OCI-LY1 (cell line): ENCODE measurements around the gene TCF25.

ENCODE experiments used
- H2AFZ ChIP-seq: fragments of 200-600 bp; sonication (generic), shearing (Covaris generic); 2 replicates; pipeline ENCODE4 v1.6.0; 2014; ENCODE audit warnings: antibody characterized with exemption, mild to moderate bottlenecking, low read length
- H3F3A ChIP-seq: fragments of 200-600 bp; sonication (generic), shearing (Covaris generic); 2 replicates; pipeline ENCODE4 v1.6.0; 2014; ENCODE audit warnings: mild to moderate bottlenecking, antibody characterized with exemption, low read length, moderate library complexity; ENCODE audit not compliant: insufficient read depth
- H3K27ac ChIP-seq: fragments of 200-600 bp; sonication (generic); 2 replicates; pipeline ENCODE4 v1.5.1; 2014; ENCODE audit warnings: low read length, mixed run types, mild to moderate bottlenecking, low read depth; ENCODE audit not compliant: poor library complexity, severe bottlenecking
- H3K27me3 ChIP-seq: fragments of 200-600 bp; sonication (generic); 2 replicates; pipeline ENCODE4 v1.6.0; 2014; ENCODE audit warnings: antibody characterized with exemption, mild to moderate bottlenecking, low read length, moderate library complexity; ENCODE audit not compliant: insufficient read depth
- H3K36me3 ChIP-seq: fragments of 200-600 bp; sonication (generic); 2 replicates; pipeline ENCODE4 v1.6.1; 2014; ENCODE audit warnings: mild to moderate bottlenecking, antibody characterized with exemption, low read length, moderate library complexity, mixed read lengths; ENCODE audit not compliant: insufficient read depth
- H3K4me1 ChIP-seq: fragments of 200-600 bp; sonication (generic); 2 replicates; pipeline ENCODE4 v1.5.1; 2014; ENCODE audit warnings: mild to moderate bottlenecking, low read length, moderate library complexity; ENCODE audit not compliant: insufficient read depth, severe bottlenecking
- H3K4me2 ChIP-seq: fragments of 200-600 bp; sonication (generic), shearing (Covaris generic); 2 replicates; pipeline ENCODE4 v1.6.1; 2014; ENCODE audit warnings: low read length
- H3K4me3 ChIP-seq: fragments of 200-600 bp; sonication (generic); 2 replicates; pipeline ENCODE4 v1.5.1; 2014; ENCODE audit warnings: low read length, low read depth, mild to moderate bottlenecking, mixed read lengths; ENCODE audit not compliant: poor library complexity, severe bottlenecking
- H3K79me2 ChIP-seq: fragments of 200-600 bp; shearing (Covaris generic); 2 replicates; pipeline ENCODE4 v1.6.1; 2016; ENCODE audit warnings: mixed run types, low read length, mixed read lengths; ENCODE audit not compliant: insufficient read depth
- H3K9ac ChIP-seq: fragments of 200-600 bp; sonication (generic), shearing (Covaris generic); 2 replicates; pipeline ENCODE4 v1.6.1; 2014; ENCODE audit warnings: mild to moderate bottlenecking, low read length, mixed read lengths
- H3K9me2 ChIP-seq: fragments of 200-600 bp; sonication (generic), shearing (Covaris generic); 2 replicates; pipeline ENCODE4 v1.6.1; 2014; ENCODE audit warnings: low read depth, mild to moderate bottlenecking, low read length, mixed read lengths
- H3K9me3 ChIP-seq: fragments of 200-600 bp; shearing (Covaris generic); 2 replicates; pipeline ENCODE4 v1.6.1; 2014; ENCODE audit warnings: low read length, mixed read lengths
- H4K20me1 ChIP-seq: fragments of 200-600 bp; sonication (generic), shearing (Covaris generic); 2 replicates; pipeline ENCODE4 v1.6.0; 2016; ENCODE audit warnings: mild to moderate bottlenecking, low read length; ENCODE audit not compliant: insufficient read depth
- EZH2 ChIP-seq: fragments of 200-600 bp; sonication (generic), shearing (Covaris generic); IDR thresholded peaks from 2 replicates; pipeline ENCODE4 v1.8.0; 2017; ENCODE audit warnings: borderline replicate concordance, mixed run types, mild to moderate bottlenecking, antibody characterized with exemption, low read length, moderate library complexity, mixed read lengths
- TF ChIP-seq, protein P1 (sequence below): fragments of 200-600 bp; sonication (generic), shearing (Covaris generic); IDR thresholded peaks from 2 replicates; pipeline ENCODE4 v1.5.1; 2017; ENCODE audit warnings: mild to moderate bottlenecking, antibody characterized with exemption, low read length, moderate library complexity, mixed read lengths

TCF25 gene

DNA sequence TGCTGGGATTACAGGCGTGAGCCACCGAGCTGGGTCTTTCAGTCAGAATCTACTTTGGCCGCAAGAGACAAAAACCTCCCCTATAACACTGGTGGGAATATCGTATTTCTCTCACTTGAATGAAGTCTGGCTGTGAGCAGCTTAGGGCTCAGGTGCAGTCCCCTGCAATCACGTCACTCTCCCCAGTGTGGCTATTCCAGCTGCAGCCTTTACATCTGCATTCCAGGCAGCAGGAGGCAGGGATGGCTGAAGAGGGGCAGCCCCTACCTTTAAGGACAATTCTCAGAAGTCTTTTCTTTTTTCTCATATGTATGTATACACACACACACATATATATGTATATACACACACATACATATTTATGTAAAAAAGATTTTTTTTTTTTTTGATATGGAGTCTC lies 78.1 kb downstream of the TCF25 start:
- no peaks in the 10 kb centered on the region for H3K27me3 ChIP-seq
- H3K36me3 ChIP-seq, result peaks cover 30% of the 10 kb centered on the region
- H3K27ac ChIP-seq, result peak overlapping the region; percentile 43
- H3K9ac ChIP-seq, result no peak overlapping the region
- no peak overlapping the region for H2AFZ ChIP-seq
- no peaks in the 10 kb centered on the region for H3K9me3 ChIP-seq
- no peaks in the 10 kb centered on the region for H3K79me2 ChIP-seq
- H3K9me2 ChIP-seq, result no peaks in the 10 kb centered on the region
- H3K4me1 ChIP-seq, result peaks cover 69% of the 10 kb centered on the region
- H3K4me3 ChIP-seq, result no peak overlapping the region
- H4K20me1 ChIP-seq, result no peaks in the 10 kb centered on the region
- no peak for TF ChIP-seq EZH2
- TF ChIP-seq, protein P1, sequence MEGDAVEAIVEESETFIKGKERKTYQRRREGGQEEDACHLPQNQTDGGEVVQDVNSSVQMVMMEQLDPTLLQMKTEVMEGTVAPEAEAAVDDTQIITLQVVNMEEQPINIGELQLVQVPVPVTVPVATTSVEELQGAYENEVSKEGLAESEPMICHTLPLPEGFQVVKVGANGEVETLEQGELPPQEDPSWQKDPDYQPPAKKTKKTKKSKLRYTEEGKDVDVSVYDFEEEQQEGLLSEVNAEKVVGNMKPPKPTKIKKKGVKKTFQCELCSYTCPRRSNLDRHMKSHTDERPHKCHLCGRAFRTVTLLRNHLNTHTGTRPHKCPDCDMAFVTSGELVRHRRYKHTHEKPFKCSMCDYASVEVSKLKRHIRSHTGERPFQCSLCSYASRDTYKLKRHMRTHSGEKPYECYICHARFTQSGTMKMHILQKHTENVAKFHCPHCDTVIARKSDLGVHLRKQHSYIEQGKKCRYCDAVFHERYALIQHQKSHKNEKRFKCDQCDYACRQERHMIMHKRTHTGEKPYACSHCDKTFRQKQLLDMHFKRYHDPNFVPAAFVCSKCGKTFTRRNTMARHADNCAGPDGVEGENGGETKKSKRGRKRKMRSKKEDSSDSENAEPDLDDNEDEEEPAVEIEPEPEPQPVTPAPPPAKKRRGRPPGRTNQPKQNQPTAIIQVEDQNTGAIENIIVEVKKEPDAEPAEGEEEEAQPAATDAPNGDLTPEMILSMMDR, result no peak
- no peak overlapping the region for H3K4me2 ChIP-seq
- H3F3A ChIP-seq, result no peaks in the 10 kb centered on the region

DNA sequence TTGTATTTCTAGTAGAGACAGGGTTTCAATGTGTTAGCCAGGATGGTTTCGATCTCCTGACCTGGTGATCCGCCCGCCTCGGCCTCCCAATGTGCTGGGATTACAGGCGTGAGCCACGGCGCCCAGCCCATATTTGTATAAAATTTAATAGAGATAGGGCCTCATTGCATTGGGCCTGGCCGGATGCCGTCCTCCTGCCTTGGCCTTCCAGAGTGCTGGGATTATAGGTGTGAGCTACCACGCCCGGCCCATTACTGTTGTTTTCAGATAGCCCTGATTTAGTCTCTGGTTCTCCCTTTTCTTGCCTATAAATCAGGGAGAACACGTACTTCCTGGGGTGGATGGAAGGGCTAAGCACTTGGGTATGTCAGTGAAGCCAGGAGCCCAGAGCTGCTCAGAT lies 78.7 kb downstream of the TCF25 start:
- Histone ChIP-seq H3K9ac (peak overlapping the region; percentile 33; the same call in 1 of the 2 replicates), H4K20me1 (no peaks in the 10 kb centered on the region), H3K36me3 (peaks cover 33% of the 10 kb centered on the region), H3K4me1 (peaks cover 74% of the 10 kb centered on the region), H3K4me2 (peak overlapping the region; percentile 27; the same call in 1 of the 2 replicates), H2AFZ (no peak overlapping the region), H3K79me2 (no peaks in the 10 kb centered on the region), H3K4me3 (no peak overlapping the region), H3K9me2 (no peaks in the 10 kb centered on the region), H3F3A (no peaks in the 10 kb centered on the region), H3K27ac (peak overlapping the region; percentile 87), H3K27me3 (no peaks in the 10 kb centered on the region), H3K9me3 (no peaks in the 10 kb centered on the region)
- TF ChIP-seq EZH2, result no peak
- TF ChIP-seq, protein P1, result no peak

DNA sequence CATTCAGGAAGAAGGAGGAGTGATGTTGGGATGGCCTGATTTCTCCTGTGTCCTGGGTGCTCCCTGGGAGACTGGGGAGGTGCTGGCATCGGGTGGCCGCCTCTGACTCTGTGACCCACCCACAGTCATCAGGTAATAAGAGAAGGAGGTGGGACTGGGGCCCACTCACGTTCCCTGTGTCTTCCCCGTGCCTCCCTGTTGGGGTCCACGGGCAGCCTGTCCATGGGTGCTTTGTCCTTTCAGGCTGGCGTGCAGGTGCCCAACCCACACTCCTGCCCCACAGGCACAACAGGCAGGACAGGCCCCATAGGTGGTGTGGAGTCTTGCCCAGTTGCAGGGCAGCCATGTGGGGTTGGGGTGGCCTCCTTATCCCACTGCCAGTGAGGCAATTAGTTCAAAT lies 79.2 kb downstream of the TCF25 start:
- no peaks in the 10 kb centered on the region for H3K27me3 ChIP-seq
- no peaks in the 10 kb centered on the region for H3K9me3 ChIP-seq
- no peaks in the 10 kb centered on the region for H3K9me2 ChIP-seq
- peaks cover 76% of the 10 kb centered on the region for H3K4me1 ChIP-seq
- H3K27ac ChIP-seq, result peak overlapping the region; percentile 87
- H3K4me2 ChIP-seq, result peak overlapping the region; percentile 27; the same call in 1 of the 2 replicates
- H3K36me3 ChIP-seq, result peaks cover 38% of the 10 kb centered on the region
- no peaks in the 10 kb centered on the region for H3F3A ChIP-seq
- H3K9ac ChIP-seq, result peak overlapping the region; percentile 33; the same call in 1 of the 2 replicates
- H3K79me2 ChIP-seq, result no peaks in the 10 kb centered on the region
- H4K20me1 ChIP-seq, result no peaks in the 10 kb centered on the region
- no peak overlapping the region for H2AFZ ChIP-seq
- H3K4me3 ChIP-seq, result no peak overlapping the region
- TF ChIP-seq EZH2, result no peak
- TF ChIP-seq, protein P1, result no peak
